ENCODE results near the gene TOP1. TPM values are rescaled to one million over a fixed set of nuclear protein-coding genes. Genes with fewer than 3 reads are reported as not detected.
"Not testable (repeated sequence)": the region's sequence is repeated elsewhere in the genome, so short reads cannot be mapped to it uniquely, and the experiment has no call there.

Gene TOP1
- total RNA-seq, 1 donor from 2014 or later = 38.1 TPM

DNA sequence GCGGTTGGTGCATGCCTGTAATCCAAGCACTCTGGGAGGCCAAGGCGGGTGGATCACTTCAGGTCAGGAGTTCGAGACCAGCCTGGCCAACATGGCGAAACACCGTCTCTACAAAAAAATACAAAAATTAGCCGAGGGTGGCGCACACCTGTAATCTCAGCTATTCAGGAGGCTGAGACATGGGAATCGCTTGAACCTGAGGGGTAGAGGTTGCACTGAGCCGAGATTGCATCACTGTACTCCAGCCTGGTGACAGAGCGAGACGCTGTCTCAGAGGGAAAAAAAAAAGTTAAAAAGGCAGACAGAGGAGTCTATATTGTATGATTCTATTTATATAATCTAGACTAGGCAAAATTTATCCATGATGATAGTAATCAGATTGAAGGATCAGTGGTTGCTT lies 81.4 kb downstream of the TOP1 start:
- Histone ChIP-seq H3K27ac (no peak overlapping the region), H3K9me3 (no peaks in the 10 kb centered on the region), H3K4me1 (no peaks in the 10 kb centered on the region), H3K4me3 (no peak overlapping the region), H3K36me3 (peaks cover 0 to 37% of the 10 kb centered on the region in 2 donors), H3K27me3 (no peaks in the 10 kb centered on the region)
- intact Hi-C loops (cut with DNase I) = no loop called here
- no peak for TF ChIP-seq POLR2AphosphoS5 (IDR thresholded peaks at IDR 0.05; ENCODE audit: insufficient read depth in 1 of 2, low read depth in 1 of 2)
- TF ChIP-seq POLR2A (IDR thresholded peaks at IDR 0.05) = no peak
- TF ChIP-seq, protein P1, sequence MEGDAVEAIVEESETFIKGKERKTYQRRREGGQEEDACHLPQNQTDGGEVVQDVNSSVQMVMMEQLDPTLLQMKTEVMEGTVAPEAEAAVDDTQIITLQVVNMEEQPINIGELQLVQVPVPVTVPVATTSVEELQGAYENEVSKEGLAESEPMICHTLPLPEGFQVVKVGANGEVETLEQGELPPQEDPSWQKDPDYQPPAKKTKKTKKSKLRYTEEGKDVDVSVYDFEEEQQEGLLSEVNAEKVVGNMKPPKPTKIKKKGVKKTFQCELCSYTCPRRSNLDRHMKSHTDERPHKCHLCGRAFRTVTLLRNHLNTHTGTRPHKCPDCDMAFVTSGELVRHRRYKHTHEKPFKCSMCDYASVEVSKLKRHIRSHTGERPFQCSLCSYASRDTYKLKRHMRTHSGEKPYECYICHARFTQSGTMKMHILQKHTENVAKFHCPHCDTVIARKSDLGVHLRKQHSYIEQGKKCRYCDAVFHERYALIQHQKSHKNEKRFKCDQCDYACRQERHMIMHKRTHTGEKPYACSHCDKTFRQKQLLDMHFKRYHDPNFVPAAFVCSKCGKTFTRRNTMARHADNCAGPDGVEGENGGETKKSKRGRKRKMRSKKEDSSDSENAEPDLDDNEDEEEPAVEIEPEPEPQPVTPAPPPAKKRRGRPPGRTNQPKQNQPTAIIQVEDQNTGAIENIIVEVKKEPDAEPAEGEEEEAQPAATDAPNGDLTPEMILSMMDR (IDR thresholded peaks at IDR 0.05) = no peak
- DNase-seq (ENCODE audit: extremely low spot score in 2 of 2) = no peak

DNA sequence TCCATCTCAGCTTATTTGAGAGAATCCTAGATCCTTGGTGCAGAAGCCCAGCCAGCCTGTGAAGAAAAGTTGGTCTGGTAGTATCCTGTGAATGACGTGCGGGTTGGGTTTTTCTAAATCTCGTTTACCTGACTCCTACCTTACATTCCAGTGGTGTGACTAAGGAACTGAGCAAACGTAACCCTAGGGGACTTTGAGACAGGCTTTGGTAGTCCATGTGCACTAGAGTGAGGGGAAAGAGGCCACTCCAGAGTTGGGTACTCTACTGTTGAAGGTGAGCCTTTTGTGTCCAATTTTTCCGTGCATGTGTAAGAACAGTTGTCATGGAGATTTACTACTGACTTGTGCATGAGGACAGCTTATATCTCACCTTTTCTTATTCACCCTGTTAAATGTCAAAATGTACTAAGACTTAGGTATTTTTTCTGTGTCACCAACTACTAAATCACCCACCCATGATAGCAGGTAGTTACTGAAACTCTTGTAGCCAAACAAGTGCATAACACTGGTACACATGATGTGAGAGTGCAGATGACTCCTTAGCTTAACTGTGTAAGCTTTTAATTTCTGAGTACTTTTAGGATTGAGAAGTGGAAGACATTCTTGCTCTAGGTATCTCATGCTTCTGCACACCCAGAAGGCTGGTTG lies 82.4 kb downstream of the TOP1 start:
- Histone ChIP-seq H3K27me3 (no peaks in the 10 kb centered on the region), H3K36me3 (peaks cover 0 to 48% of the 10 kb centered on the region in 2 donors), H3K4me1 (no peaks in the 10 kb centered on the region), H3K4me3 (no peak overlapping the region), H3K27ac (no peak overlapping the region), H3K9me3 (no peaks in the 10 kb centered on the region)
- DNase-seq (ENCODE audit: extremely low spot score in 2 of 2) = no peak
- TF ChIP-seq POLR2A (IDR thresholded peaks at IDR 0.05) = no peak
- no peak for TF ChIP-seq POLR2AphosphoS5 (IDR thresholded peaks at IDR 0.05; ENCODE audit: insufficient read depth in 1 of 2, low read depth in 1 of 2)
- TF ChIP-seq, protein P1 (IDR thresholded peaks at IDR 0.05) = no peak
- intact Hi-C loops (cut with DNase I) = no loop called here

DNA sequence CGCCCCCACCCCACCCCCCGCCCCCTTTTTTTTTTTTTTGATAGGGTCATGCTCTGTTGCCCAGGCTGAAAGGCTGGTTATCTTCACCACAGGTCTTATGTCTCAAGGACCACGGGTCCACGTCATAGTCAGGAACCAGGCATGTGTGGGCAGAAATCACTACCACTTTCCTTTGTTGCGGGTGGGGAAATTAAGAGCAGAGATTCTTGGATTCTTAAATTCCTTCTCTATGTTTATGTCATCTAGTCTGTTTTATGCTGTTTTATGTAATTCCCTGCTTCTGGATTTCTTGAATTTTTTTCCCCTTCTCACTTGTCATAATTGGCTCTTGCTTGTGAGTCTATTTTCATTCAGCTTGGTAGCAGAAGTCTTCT lies 82.9 kb downstream of the TOP1 start:
- Histone ChIP-seq H3K36me3 (peaks cover 0 to 53% of the 10 kb centered on the region in 2 donors), H3K27ac (no peak overlapping the region), H3K4me1 (no peaks in the 10 kb centered on the region), H3K4me3 (no peak overlapping the region), H3K9me3 (no peaks in the 10 kb centered on the region), H3K27me3 (no peaks in the 10 kb centered on the region)
- intact Hi-C loops (cut with DNase I) = no loop called here
- TF ChIP-seq, protein P1 (IDR thresholded peaks at IDR 0.05) = no peak
- TF ChIP-seq POLR2A (IDR thresholded peaks at IDR 0.05) = no peak
- no peak for TF ChIP-seq POLR2AphosphoS5 (IDR thresholded peaks at IDR 0.05; ENCODE audit: insufficient read depth in 1 of 2, low read depth in 1 of 2)
- no peak for DNase-seq (ENCODE audit: extremely low spot score in 2 of 2)

DNA sequence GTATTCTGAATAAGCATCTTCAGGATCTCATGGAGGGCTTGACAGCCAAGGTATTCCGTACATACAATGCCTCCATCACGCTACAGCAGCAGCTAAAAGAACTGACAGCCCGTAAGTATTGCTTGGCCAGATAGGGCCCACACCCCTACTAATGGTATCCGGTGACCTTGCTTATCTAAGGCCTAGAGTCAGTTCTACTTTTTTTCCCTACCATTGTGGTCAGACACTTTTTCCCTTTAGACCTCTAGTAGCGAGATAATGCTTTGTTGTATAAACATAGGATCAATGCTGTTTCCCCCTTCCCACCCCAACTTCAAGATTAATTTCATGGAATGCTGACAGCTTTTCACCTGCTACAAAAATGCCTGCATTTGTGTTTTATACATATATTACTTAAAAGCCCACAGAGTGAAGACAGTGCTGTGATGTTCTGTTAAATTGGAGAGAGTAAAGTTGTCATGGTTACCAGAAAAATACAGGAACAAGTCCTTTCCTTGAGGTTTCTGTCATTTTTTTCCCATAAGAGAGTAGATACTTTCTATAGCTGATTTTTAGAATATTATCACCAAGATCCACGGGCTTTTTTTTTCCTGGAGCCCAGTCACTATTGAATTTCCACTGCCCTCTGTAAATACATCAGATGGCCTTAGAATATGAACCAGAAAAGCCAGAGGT lies 87.8 kb downstream of the TOP1 start:
- intact Hi-C loops (cut with DNase I) = no loop called here
- H3K27me3 ChIP-seq = no peaks in the 10 kb centered on the region
- H3K9me3 ChIP-seq = no peaks in the 10 kb centered on the region
- peaks cover 0 to 79% of the 10 kb centered on the region in 2 donors for H3K36me3 ChIP-seq
- TF ChIP-seq POLR2AphosphoS5 (IDR thresholded peaks at IDR 0.05; ENCODE audit: insufficient read depth in 1 of 2, low read depth in 1 of 2) = no peak
- no peak for TF ChIP-seq POLR2A (IDR thresholded peaks at IDR 0.05)
- TF ChIP-seq, protein P1 (IDR thresholded peaks at IDR 0.05) = no peak
- no peak for DNase-seq (ENCODE audit: extremely low spot score in 2 of 2)
- no peaks in the 10 kb centered on the region for H3K4me1 ChIP-seq
- H3K4me3 ChIP-seq = no peak overlapping the region
- no peak overlapping the region for H3K27ac ChIP-seq

DNA sequence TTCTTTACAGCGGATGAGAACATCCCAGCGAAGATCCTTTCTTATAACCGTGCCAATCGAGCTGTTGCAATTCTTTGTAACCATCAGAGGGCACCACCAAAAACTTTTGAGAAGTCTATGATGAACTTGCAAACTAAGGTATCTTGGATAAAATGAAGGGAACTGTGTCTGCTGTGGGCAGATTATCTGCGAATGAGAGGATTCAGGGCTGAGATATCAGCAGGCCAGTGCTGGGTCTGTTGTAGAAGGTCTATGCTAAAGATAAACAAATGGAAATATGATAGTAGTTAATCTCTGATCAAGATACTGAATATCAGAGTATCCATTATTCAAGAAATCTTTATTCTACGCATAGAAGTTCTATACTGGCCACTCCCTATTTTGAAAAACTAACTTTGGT lies 89.5 kb downstream of the TOP1 start:
- H3K27ac ChIP-seq; H3K27me3 ChIP-seq; intact Hi-C loops (cut with DNase I); H3K4me1 ChIP-seq; DNase-seq (ENCODE audit: extremely low spot score in 2 of 2); H3K9me3 ChIP-seq; H3K4me3 ChIP-seq: not testable (repeated sequence)
- peaks cover 0 to 85% of the 10 kb centered on the region in 2 donors for H3K36me3 ChIP-seq

Measured in vagina (tissue), 2 donors.